MM.1S (cell line): ENCODE measurements around the gene ACTR3.

Source experiments
- CTCF ChIP-seq: fragments of 300-600 bp; sonication (generic); IDR thresholded peaks from 2 replicates; pipeline ENCODE4 v1.5.1; 2016; ENCODE audit warnings: antibody characterized with exemption, low read length, mixed read lengths
- EZH2 ChIP-seq: fragments of 300-600 bp; sonication (generic); optimal IDR thresholded peaks from 2 replicates; pipeline ENCODE3; 2017; ENCODE audit warnings: low read depth, mild to moderate bottlenecking, antibody characterized with exemption, low read length, mixed read lengths
- EZH2phosphoT487 ChIP-seq: fragments of 300-600 bp; sonication (generic); IDR thresholded peaks from 2 replicates; pipeline ENCODE4 v1.6.1; 2018; ENCODE audit warnings: antibody characterized with exemption, low read length

- TF ChIP-seq CTCF (no peak), EZH2 (no peak), EZH2phosphoT487 (no peak)
These were observed 44.6 kb upstream of the ACTR3 start for GRCh38 chr2:113845261-113845660.
